Stimulated activated CD4-positive, alpha-beta T cell treated with anti-CD3 and anti-CD28 coated beads, TNF-alpha, amount 100 ng/mL, for 48 hours (primary cell): ENCODE results near the gene AATK.
A peak's percentile ranks its signal among the peaks of the same experiment; 100 is the strongest.

ENCODE experiments used
- DNase-seq, 3 donors: peaks; one replicate each; pipeline ENCODE4 v3.0.0-alpha.2; 2020; ENCODE audit warnings: low read depth in 3 of 3

AATK gene

GRCh38 chr17:81128774-81129173, 37.2 kb downstream of the AATK start:
- DNase-seq = no peak

- DNase-seq = no peak
These were observed 37.7 kb downstream of the AATK start for GRCh38 chr17:81128338-81128737.

GRCh38 chr17:81127526-81128177, 38.4 kb downstream of the AATK start:
- no peak for DNase-seq

- DNase-seq = no peak
These were observed 38.9 kb downstream of the AATK start for GRCh38 chr17:81127133-81127455.

- DNase-seq = no peak
These were observed 39.5 kb downstream of the AATK start for GRCh38 chr17:81126281-81127132.

GRCh38 chr17:81125573-81126081, 40.4 kb downstream of the AATK start:
- no peak for DNase-seq

- DNase-seq = no peak
These were observed 41.6 kb downstream of the AATK start for GRCh38 chr17:81124377-81124776.

- DNase-seq = no peak
These were observed 42.7 kb downstream of the AATK start for GRCh38 chr17:81123052-81124048.

- no peak for DNase-seq
These were observed 43.9 kb downstream of the AATK start for GRCh38 chr17:81121841-81122733.

GRCh38 chr17:81120695-81121621, 45.1 kb downstream of the AATK start:
- DNase-seq = no peak

GRCh38 chr17:81120149-81120484, 45.9 kb downstream of the AATK start:
- no peak for DNase-seq

- DNase-seq = peak; percentile 84 to 92 (median 88)
These were observed 46.5 kb downstream of the AATK start for GRCh38 chr17:81119223-81120148.

GRCh38 chr17:81118308-81119221, 47.5 kb downstream of the AATK start:
- no peak for DNase-seq

GRCh38 chr17:81117672-81118198, 48.3 kb downstream of the AATK start:
- no peak for DNase-seq

- DNase-seq = no peak
These were observed 49.3 kb downstream of the AATK start for GRCh38 chr17:81116704-81117103.

- DNase-seq = no peak
These were observed 50.1 kb downstream of the AATK start for GRCh38 chr17:81115749-81116464.

GRCh38 chr17:81115219-81115618, 50.8 kb downstream of the AATK start:
- DNase-seq = no peak
